Central memory CD8-positive, alpha-beta T cell (primary cell): ENCODE measurements around the gene IL1R2.

Experiments
- ATAC-seq: fragments of 150-1000 bp; cut with Tn5 transposase; replicated peaks from 2 replicates; pipeline ENCODE4 v1.10.0; 2022; ENCODE audit warnings: mild to moderate bottlenecking, moderate FRiP score, moderate number of reproducible peaks; ENCODE audit not compliant: poor library complexity, severe bottlenecking; ENCODE audit errors: extremely low read depth
- DNase-seq, 2 donors: peaks; one replicate each; pipeline ENCODE4 v3.0.0; 2021; ENCODE audit warnings: low spot score in 2 of 2
- H3K27ac Mint-ChIP-seq: one replicate; pipeline ENCODE4 v1.8.0; 2022; ENCODE audit warnings: low read depth, mild to moderate bottlenecking, moderate library complexity, mixed read lengths
- H3K27me3 Mint-ChIP-seq: one replicate; pipeline ENCODE4 v1.8.0; 2022; ENCODE audit warnings: mixed read lengths
- H3K36me3 Mint-ChIP-seq: one replicate; pipeline ENCODE4 v1.8.0; 2022; ENCODE audit warnings: mild to moderate bottlenecking, moderate library complexity, mixed read lengths; ENCODE audit not compliant: insufficient read depth
- H3K4me1 Mint-ChIP-seq: one replicate; pipeline ENCODE4 v1.8.0; 2022; ENCODE audit warnings: mixed read lengths
- H3K4me3 Mint-ChIP-seq: one replicate; pipeline ENCODE4 v1.8.0; 2022; ENCODE audit warnings: mild to moderate bottlenecking, moderate library complexity, mixed read lengths
- H3K9me3 Mint-ChIP-seq: one replicate; pipeline ENCODE4 v1.8.0; 2022; ENCODE audit warnings: mixed read lengths

IL1R2 gene

GRCh38 chr2:101962309-101962708 is 29.5 kb upstream of the IL1R2 start:
- DNase-seq (no peak), ATAC-seq (no peak)
- no peak overlapping the region for H3K4me3 Mint-ChIP-seq
- no peaks in the 10 kb centered on the region for H3K27me3 Mint-ChIP-seq
- H3K27ac Mint-ChIP-seq: no peak overlapping the region
- peaks cover 6% of the 10 kb centered on the region for H3K9me3 Mint-ChIP-seq
- H3K4me1 Mint-ChIP-seq: no peaks in the 10 kb centered on the region
- no peaks in the 10 kb centered on the region for H3K36me3 Mint-ChIP-seq

- ATAC-seq (no peak), DNase-seq (no peak)
- Mint-ChIP-seq H3K9me3 (peaks cover under 1% of the 10 kb centered on the region), H3K36me3 (no peaks in the 10 kb centered on the region), H3K27me3 (no peaks in the 10 kb centered on the region), H3K4me3 (no peak overlapping the region), H3K4me1 (no peaks in the 10 kb centered on the region), H3K27ac (no peak overlapping the region)
Measured at GRCh38 chr2:101963198-101963597, 28.6 kb upstream of the IL1R2 start.

GRCh38 chr2:101967826-101968513 is 23.8 kb upstream of the IL1R2 start:
- no peak overlapping the region for H3K27ac Mint-ChIP-seq
- H3K4me1 Mint-ChIP-seq: peaks cover 4% of the 10 kb centered on the region
- peaks cover 5% of the 10 kb centered on the region for H3K9me3 Mint-ChIP-seq
- H3K27me3 Mint-ChIP-seq: no peaks in the 10 kb centered on the region
- ATAC-seq (no peak), DNase-seq (no peak)
- H3K4me3 Mint-ChIP-seq: no peak overlapping the region
- H3K36me3 Mint-ChIP-seq: no peaks in the 10 kb centered on the region

- no peaks in the 10 kb centered on the region for H3K27me3 Mint-ChIP-seq
- H3K4me3 Mint-ChIP-seq: no peak overlapping the region
- peaks cover 3% of the 10 kb centered on the region for H3K36me3 Mint-ChIP-seq
- no peak for DNase-seq
- ATAC-seq: no peak
- H3K27ac Mint-ChIP-seq: no peak overlapping the region
- peaks cover 4% of the 10 kb centered on the region for H3K4me1 Mint-ChIP-seq
- H3K9me3 Mint-ChIP-seq: peaks cover 5% of the 10 kb centered on the region
Measured at GRCh38 chr2:101969723-101970122, 22.0 kb upstream of the IL1R2 start.

GRCh38 chr2:101970901-101971300 is 20.9 kb upstream of the IL1R2 start:
- DNase-seq (no peak), ATAC-seq (no peak)
- Mint-ChIP-seq H3K27ac (no peak overlapping the region), H3K4me1 (peaks cover 4% of the 10 kb centered on the region), H3K36me3 (peaks cover 3% of the 10 kb centered on the region), H3K27me3 (peaks cover 4% of the 10 kb centered on the region), H3K4me3 (no peak overlapping the region), H3K9me3 (peaks cover 5% of the 10 kb centered on the region)

- H3K4me3 Mint-ChIP-seq: no peak overlapping the region
- DNase-seq (no peak), ATAC-seq (no peak)
- H3K9me3 Mint-ChIP-seq: peaks cover 5% of the 10 kb centered on the region
- peaks cover 4% of the 10 kb centered on the region for H3K4me1 Mint-ChIP-seq
- H3K27me3 Mint-ChIP-seq: peaks cover 13% of the 10 kb centered on the region
- H3K36me3 Mint-ChIP-seq: peaks cover 3% of the 10 kb centered on the region
- no peak overlapping the region for H3K27ac Mint-ChIP-seq
Measured at GRCh38 chr2:101971836-101972235, 19.9 kb upstream of the IL1R2 start.

GRCh38 chr2:101972621-101973434 is 18.9 kb upstream of the IL1R2 start:
- H3K4me1 Mint-ChIP-seq: peaks cover 4% of the 10 kb centered on the region
- no peak for ATAC-seq
- DNase-seq: no peak
- peaks cover 13% of the 10 kb centered on the region for H3K27me3 Mint-ChIP-seq
- peaks cover 3% of the 10 kb centered on the region for H3K36me3 Mint-ChIP-seq
- no peak overlapping the region for H3K27ac Mint-ChIP-seq
- no peak overlapping the region for H3K4me3 Mint-ChIP-seq
- H3K9me3 Mint-ChIP-seq: peaks cover 5% of the 10 kb centered on the region

GRCh38 chr2:101974663-101975062 is 17.1 kb upstream of the IL1R2 start:
- ATAC-seq (no peak), DNase-seq (no peak)
- peaks cover 13% of the 10 kb centered on the region for H3K27me3 Mint-ChIP-seq
- H3K36me3 Mint-ChIP-seq: peaks cover 3% of the 10 kb centered on the region
- peaks cover 4% of the 10 kb centered on the region for H3K4me1 Mint-ChIP-seq
- H3K4me3 Mint-ChIP-seq: no peak overlapping the region
- H3K27ac Mint-ChIP-seq: no peak overlapping the region
- H3K9me3 Mint-ChIP-seq: peaks cover 5% of the 10 kb centered on the region

GRCh38 chr2:101975171-101975870 is 16.4 kb upstream of the IL1R2 start:
- ATAC-seq (no peak), DNase-seq (no peak)
- peaks cover 4% of the 10 kb centered on the region for H3K4me1 Mint-ChIP-seq
- peaks cover 13% of the 10 kb centered on the region for H3K27me3 Mint-ChIP-seq
- no peak overlapping the region for H3K27ac Mint-ChIP-seq
- no peak overlapping the region for H3K4me3 Mint-ChIP-seq
- peaks cover 5% of the 10 kb centered on the region for H3K36me3 Mint-ChIP-seq
- H3K9me3 Mint-ChIP-seq: peaks cover 2% of the 10 kb centered on the region

GRCh38 chr2:101976891-101977290 is 14.9 kb upstream of the IL1R2 start:
- H3K36me3 Mint-ChIP-seq: peaks cover 7% of the 10 kb centered on the region
- ATAC-seq (no peak), DNase-seq (no peak)
- H3K9me3 Mint-ChIP-seq: no peaks in the 10 kb centered on the region
- no peak overlapping the region for H3K27ac Mint-ChIP-seq
- H3K4me1 Mint-ChIP-seq: peaks cover 12% of the 10 kb centered on the region
- H3K27me3 Mint-ChIP-seq: peaks cover 13% of the 10 kb centered on the region
- H3K4me3 Mint-ChIP-seq: no peak overlapping the region

- H3K36me3 Mint-ChIP-seq: peaks cover 4% of the 10 kb centered on the region
- DNase-seq (no peak), ATAC-seq (no peak)
- H3K4me1 Mint-ChIP-seq: peaks cover 9% of the 10 kb centered on the region
- H3K27me3 Mint-ChIP-seq: peaks cover 13% of the 10 kb centered on the region
- H3K27ac Mint-ChIP-seq: no peak overlapping the region
- no peaks in the 10 kb centered on the region for H3K9me3 Mint-ChIP-seq
- H3K4me3 Mint-ChIP-seq: no peak overlapping the region
Measured at GRCh38 chr2:101980368-101980767, 11.4 kb upstream of the IL1R2 start.

- ATAC-seq (no peak), DNase-seq (no peak)
- Mint-ChIP-seq H3K4me1 (peaks cover 13% of the 10 kb centered on the region), H3K36me3 (peaks cover 8% of the 10 kb centered on the region), H3K27ac (peak overlapping the region; percentile 73), H3K9me3 (no peaks in the 10 kb centered on the region), H3K4me3 (no peak overlapping the region), H3K27me3 (peaks cover 7% of the 10 kb centered on the region)
Measured at GRCh38 chr2:101981066-101981465, 10.7 kb upstream of the IL1R2 start.
